DND-41 (cell line): Measurements from ENCODE around the gene CNOT1.

Experiments used
- EZH2 ChIP-seq: IDR thresholded peaks from 3 replicates; pipeline ENCODE4 v1.6.1; 2012; ENCODE audit warnings: borderline replicate concordance, low read depth, mild to moderate bottlenecking, moderate library complexity, low read length, inconsistent platforms; ENCODE audit not compliant: severe bottlenecking
- TF ChIP-seq, protein P1 (sequence below): IDR thresholded peaks from 2 replicates; pipeline ENCODE4 v1.5.1; 2012; ENCODE audit warnings: borderline replicate concordance, low read length, moderate library complexity, mild to moderate bottlenecking; ENCODE audit not compliant: poor library complexity, severe bottlenecking; ENCODE audit errors: extremely low read depth

DNA sequence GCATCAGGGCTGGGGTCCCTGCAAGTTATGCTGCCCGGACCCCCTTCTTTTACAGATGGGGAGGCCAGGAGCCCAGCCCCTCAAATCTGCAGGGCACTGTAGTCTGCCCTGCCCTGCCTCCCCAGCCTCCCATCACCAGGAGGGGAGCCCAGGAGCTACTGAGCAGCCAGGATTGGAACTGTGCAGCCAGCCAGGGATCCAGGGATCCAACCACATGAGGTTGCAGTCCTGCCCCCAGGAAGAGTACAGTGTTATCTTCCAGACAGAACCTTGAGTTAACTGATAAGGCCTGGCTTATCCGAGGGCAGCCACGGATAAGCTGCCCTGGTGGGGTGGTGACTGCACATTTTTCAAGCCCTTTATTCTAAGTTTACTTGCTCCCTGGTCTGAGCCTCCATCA lies 141.1 kb downstream of the CNOT1 start:
- TF ChIP-seq, protein P1, sequence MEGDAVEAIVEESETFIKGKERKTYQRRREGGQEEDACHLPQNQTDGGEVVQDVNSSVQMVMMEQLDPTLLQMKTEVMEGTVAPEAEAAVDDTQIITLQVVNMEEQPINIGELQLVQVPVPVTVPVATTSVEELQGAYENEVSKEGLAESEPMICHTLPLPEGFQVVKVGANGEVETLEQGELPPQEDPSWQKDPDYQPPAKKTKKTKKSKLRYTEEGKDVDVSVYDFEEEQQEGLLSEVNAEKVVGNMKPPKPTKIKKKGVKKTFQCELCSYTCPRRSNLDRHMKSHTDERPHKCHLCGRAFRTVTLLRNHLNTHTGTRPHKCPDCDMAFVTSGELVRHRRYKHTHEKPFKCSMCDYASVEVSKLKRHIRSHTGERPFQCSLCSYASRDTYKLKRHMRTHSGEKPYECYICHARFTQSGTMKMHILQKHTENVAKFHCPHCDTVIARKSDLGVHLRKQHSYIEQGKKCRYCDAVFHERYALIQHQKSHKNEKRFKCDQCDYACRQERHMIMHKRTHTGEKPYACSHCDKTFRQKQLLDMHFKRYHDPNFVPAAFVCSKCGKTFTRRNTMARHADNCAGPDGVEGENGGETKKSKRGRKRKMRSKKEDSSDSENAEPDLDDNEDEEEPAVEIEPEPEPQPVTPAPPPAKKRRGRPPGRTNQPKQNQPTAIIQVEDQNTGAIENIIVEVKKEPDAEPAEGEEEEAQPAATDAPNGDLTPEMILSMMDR = no peak
- TF ChIP-seq EZH2 = no peak
